ENCODE results near the gene PHACTR1.

GRCh38 chr6:13331516-13332348 is 615.2 kb downstream of the PHACTR1 start:
- TF ChIP-seq POLR2A (IDR thresholded peaks at IDR 0.05) (no peak), CTCF (IDR thresholded peaks at IDR 0.05) (peak; percentile 10 to 69 (median 58))
